Mammary epithelial cell (primary cell): ENCODE measurements around the gene NDUFAF2.

Experiments used
- EZH2 ChIP-seq: IDR thresholded peaks from 2 replicates; pipeline ENCODE4 v1.6.1; 2012; ENCODE audit warnings: low read length, inconsistent platforms, borderline replicate concordance
- TF ChIP-seq, protein P1 (sequence below), 2 donors: IDR thresholded peaks in 1 of 2; conservative IDR thresholded peaks in 1 of 2; 2 replicates each; pipeline ENCODE4 v1.5.1; 2011 to 2012; ENCODE audit warnings: inconsistent platforms in 2 of 2, low read length in 2 of 2, mild to moderate bottlenecking in 2 of 2, control low read depth in 1 of 2, low read depth in 1 of 2; ENCODE audit not compliant: insufficient read depth in 1 of 2; ENCODE audit errors: extremely low read depth in 1 of 2

DNA sequence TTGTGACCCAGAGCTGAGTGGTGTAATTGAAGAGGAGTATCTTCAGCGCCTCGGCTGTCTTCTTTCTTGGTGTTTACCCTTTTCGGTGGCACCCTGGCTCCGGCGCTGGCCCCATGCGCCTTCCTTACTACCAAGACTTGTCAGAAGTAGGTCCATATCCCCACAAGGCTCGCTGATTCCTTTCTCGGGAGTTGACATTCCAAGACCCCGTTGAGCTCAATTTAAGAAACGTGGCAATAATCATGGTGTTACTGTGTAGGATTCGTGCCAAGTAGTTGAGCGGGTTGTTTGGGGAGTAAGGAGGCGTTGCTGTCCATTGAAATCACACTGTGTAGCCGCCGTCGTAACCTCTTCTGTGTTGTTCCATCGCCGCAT is 795 bp downstream of the NDUFAF2 start:
- TF ChIP-seq, protein P1, sequence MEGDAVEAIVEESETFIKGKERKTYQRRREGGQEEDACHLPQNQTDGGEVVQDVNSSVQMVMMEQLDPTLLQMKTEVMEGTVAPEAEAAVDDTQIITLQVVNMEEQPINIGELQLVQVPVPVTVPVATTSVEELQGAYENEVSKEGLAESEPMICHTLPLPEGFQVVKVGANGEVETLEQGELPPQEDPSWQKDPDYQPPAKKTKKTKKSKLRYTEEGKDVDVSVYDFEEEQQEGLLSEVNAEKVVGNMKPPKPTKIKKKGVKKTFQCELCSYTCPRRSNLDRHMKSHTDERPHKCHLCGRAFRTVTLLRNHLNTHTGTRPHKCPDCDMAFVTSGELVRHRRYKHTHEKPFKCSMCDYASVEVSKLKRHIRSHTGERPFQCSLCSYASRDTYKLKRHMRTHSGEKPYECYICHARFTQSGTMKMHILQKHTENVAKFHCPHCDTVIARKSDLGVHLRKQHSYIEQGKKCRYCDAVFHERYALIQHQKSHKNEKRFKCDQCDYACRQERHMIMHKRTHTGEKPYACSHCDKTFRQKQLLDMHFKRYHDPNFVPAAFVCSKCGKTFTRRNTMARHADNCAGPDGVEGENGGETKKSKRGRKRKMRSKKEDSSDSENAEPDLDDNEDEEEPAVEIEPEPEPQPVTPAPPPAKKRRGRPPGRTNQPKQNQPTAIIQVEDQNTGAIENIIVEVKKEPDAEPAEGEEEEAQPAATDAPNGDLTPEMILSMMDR (conservative IDR thresholded peaks at IDR 0.05 in 1 of 2, IDR thresholded peaks at IDR 0.05 in 1 of 2; ENCODE audit: extremely low read depth in 1 of 2, insufficient read depth in 1 of 2, low read depth in 1 of 2, low read length in 2 of 2), result no peak
- TF ChIP-seq EZH2, result no peak
